ENCODE measurements around the gene TMEM183A. TPM values are rescaled to one million over a fixed set of nuclear protein-coding genes. Genes with fewer than 3 reads are reported as not detected.

TMEM183A gene
- total and polyA plus RNA-seq, 10 of the 15 experiments (the other 5 are each of a cell fraction or from before 2014, with no cell fraction given) = 12.3 to 103 (median 66.3) TPM

- Histone ChIP-seq H3K27me3 (replicated peaks in 1 of 2; ENCODE audit: control insufficient read depth in 2 of 2, insufficient read depth in 2 of 2, low read length in 1 of 2) (no peaks in the 10 kb centered on the region), H3K9ac (ENCODE audit: control insufficient read depth, insufficient read depth, low read length) (no peak overlapping the region), H4K20me1 (ENCODE audit: control insufficient read depth, insufficient read depth) (peaks cover 6% of the 10 kb centered on the region), H3K4me1 (ENCODE audit: control insufficient read depth, insufficient read depth, low read length) (peaks cover 11% of the 10 kb centered on the region), H3K4me2 (ENCODE audit: control insufficient read depth, insufficient read depth) (no peak overlapping the region), H2AFZ (ENCODE audit: control insufficient read depth, low read depth, low read length) (no peak overlapping the region), H3K9me3 (replicated peaks; ENCODE audit: control insufficient read depth, insufficient read depth, low read length) (no peaks in the 10 kb centered on the region), H3K27ac (ENCODE audit: control insufficient read depth, insufficient read depth) (no peak overlapping the region), H3K36me3 (ENCODE audit: control insufficient read depth in 2 of 2, insufficient read depth in 2 of 2, low read length in 1 of 2) (no peaks in the 10 kb centered on the region; a peak in 1 of 4 replicates), H3K79me2 (ENCODE audit: control insufficient read depth, insufficient read depth, low read length) (no peaks in the 10 kb centered on the region), H3K4me3 (no peak overlapping the region)
- BruUV-seq (replicated peaks) = no TSS peak
- ChIA-PET SMC1A (ENCODE audit: uncharacterized antibody, unreplicated experiment) (interaction anchor here (0.9 to 3.5 kb wide), 5 partner anchors 11 to 229 kb away, joined by 3 to 24 read pairs (median 18); no protein-coding TSS in a partner anchor), RAD21 (ENCODE audit: unreplicated experiment) (interaction anchor here (1.0 to 3.7 kb wide), 2 partner anchors 174 to 226 kb away, joined by 3 to 16 read pairs; no protein-coding TSS in a partner anchor), CTCF (interaction anchor here (1.2 to 9.7 kb wide), 8 partner anchors 12 to 1389 kb away, joined by 3 to 127 read pairs (median 58); no protein-coding TSS in a partner anchor), POLR2A (no interaction called here)
- WGBS (ENCODE audit: insufficient coverage, insufficient replicate concordance, low lambda C conversion rate, missing lambda C conversion rate) = 6% methylated on average over 3 of the region's 3 CpGs
- FAIRE-seq = no peak
- in situ Hi-C loops (cut with MboI) (no loop called here), intact Hi-C loops (cut with micrococcal nuclease; ENCODE audit: unreplicated experiment) (no loop called here)
- ATAC-seq = no peak
- DNase-seq (ENCODE audit: low read depth, low spot score) = no peak
- TF ChIP-seq RFX5 (IDR thresholded peaks at IDR 0.05; ENCODE audit: low read depth, low read length) (no peak), BMI1 (IDR thresholded peaks at IDR 0.05; ENCODE audit: borderline replicate concordance) (no peak), RAD51 (IDR thresholded peaks at IDR 0.05) (no peak), CBX5 (IDR thresholded peaks at IDR 0.05; ENCODE audit: low read depth) (no peak), RBBP5 (conservative IDR thresholded peaks at IDR 0.05) (no peak), PAX8 (IDR thresholded peaks at IDR 0.05) (no peak), CTCF (IDR thresholded peaks at IDR 0.05 in 2 of 3, conservative IDR thresholded peaks at IDR 0.05 in 1 of 3; ENCODE audit: control insufficient read depth in 2 of 3, extremely low read depth in 1 of 3, insufficient read depth in 1 of 3, low read depth in 3 of 3, low read length in 3 of 3) (no peak), ZZZ3 (IDR thresholded peaks at IDR 0.05; ENCODE audit: control insufficient read depth, insufficient read length, low read depth) (no peak), ZBED1 (IDR thresholded peaks at IDR 0.05; ENCODE audit: borderline replicate concordance) (no peak), SIN3A (IDR thresholded peaks at IDR 0.05; ENCODE audit: low read depth, low read length) (no peak), IRF4 (IDR thresholded peaks at IDR 0.05; ENCODE audit: low read depth, low read length) (no peak), STAT3 (IDR thresholded peaks at IDR 0.05; ENCODE audit: low read depth, low read length) (no peak)
- TF ChIP-seq, protein P1, sequence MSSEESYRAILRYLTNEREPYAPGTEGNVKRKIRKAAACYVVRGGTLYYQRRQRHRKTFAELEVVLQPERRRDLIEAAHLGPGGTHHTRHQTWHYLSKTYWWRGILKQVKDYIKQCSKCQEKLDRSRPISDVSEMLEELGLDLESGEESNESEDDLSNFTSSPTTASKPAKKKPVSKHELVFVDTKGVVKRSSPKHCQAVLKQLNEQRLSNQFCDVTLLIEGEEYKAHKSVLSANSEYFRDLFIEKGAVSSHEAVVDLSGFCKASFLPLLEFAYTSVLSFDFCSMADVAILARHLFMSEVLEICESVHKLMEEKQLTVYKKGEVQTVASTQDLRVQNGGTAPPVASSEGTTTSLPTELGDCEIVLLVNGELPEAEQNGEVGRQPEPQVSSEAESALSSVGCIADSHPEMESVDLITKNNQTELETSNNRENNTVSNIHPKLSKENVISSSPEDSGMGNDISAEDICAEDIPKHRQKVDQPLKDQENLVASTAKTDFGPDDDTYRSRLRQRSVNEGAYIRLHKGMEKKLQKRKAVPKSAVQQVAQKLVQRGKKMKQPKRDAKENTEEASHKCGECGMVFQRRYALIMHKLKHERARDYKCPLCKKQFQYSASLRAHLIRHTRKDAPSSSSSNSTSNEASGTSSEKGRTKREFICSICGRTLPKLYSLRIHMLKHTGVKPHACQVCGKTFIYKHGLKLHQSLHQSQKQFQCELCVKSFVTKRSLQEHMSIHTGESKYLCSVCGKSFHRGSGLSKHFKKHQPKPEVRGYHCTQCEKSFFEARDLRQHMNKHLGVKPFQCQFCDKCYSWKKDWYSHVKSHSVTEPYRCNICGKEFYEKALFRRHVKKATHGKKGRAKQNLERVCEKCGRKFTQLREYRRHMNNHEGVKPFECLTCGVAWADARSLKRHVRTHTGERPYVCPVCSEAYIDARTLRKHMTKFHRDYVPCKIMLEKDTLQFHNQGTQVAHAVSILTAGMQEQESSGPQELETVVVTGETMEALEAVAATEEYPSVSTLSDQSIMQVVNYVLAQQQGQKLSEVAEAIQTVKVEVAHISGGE (CRISPR knock-in tag; IDR thresholded peaks at IDR 0.05) = no peak
These were observed 34.3 kb downstream of the TMEM183A start for GRCh38 chr1:203041351-203041932.

All from GM12878 (cell line).